K562 (cell line): Measurements from ENCODE around the gene SERPINH1. TPM values are rescaled to one million over a fixed set of nuclear protein-coding genes. Genes with fewer than 3 reads are reported as not detected.

ENCODE experiments used
- ATAC-seq: fragments of 200-7000 bp; cut with Tn5 transposase; 3 replicates; pipeline ENCODE4 v1.9.1; 2020; ENCODE audit warnings: moderate library complexity
- BruUV-seq: library from RNA; stranded (reverse); fragments of 400-500 nt; replicated peaks from 2 replicates; lab custom pipeline; 2021; lab: Mats Ljungman, UMichigan
- CTCF ChIA-PET: fragments of 300-600 bp; formaldehyde crosslinking; extraction: SDS; loops from one replicate; lab custom pipeline; 2021; ENCODE audit warnings: low intra/inter-chr PET ratio; lab: Yijun Ruan, JAX
- POLR2A ChIA-PET: fragments of 300-600, 350-650 bp; sonication (Branson Sonifier 250); formaldehyde crosslinking; extraction: SDS; loops from one replicate; lab custom pipeline; 2021; ENCODE audit warnings: antibody characterized with exemption, inconsistent platforms; lab: Yijun Ruan, JAX
- DNase-seq, 4 experiments: peaks; one replicate each; pipeline versions ENCODE4 v3.0.0 to v3.0.0-alpha.2; 2011 to 2018; ENCODE audit warnings: low spot score in 3 of 4, mixed read lengths in 3 of 4; ENCODE audit errors: extremely low read depth in 1 of 4
- FAIRE-seq: peaks from 2 replicates; lab custom pipeline; 2011; peaks lifted over from hg19 to GRCh38; lab: Jason Lieb, UNC
- H2AFZ ChIP-seq: 2 replicates; pipeline ENCODE4 v1.6.0; 2011; ENCODE audit warnings: low read depth, low read length, control low read depth, inconsistent platforms
- H3K27ac ChIP-seq: fragments of 200-600 bp; 3 replicates; pipeline ENCODE4 v1.8.0; 2011; ENCODE audit warnings: low read depth, mild to moderate bottlenecking, control low read depth, inconsistent platforms, low read length, moderate library complexity, mixed read lengths; ENCODE audit errors: extremely low read depth
- H3K27me3 ChIP-seq, 2 experiments: fragments of 300-600 bp in 1 of 2; 2 replicates in 1 of 2; 3 replicates in 1 of 2; pipeline versions ENCODE4 v1.6.0 to v1.8.0; 2011; ENCODE audit warnings: inconsistent platforms in 2 of 2, low read length in 2 of 2, mild to moderate bottlenecking in 1 of 2, mixed read lengths in 1 of 2, moderate library complexity in 1 of 2; ENCODE audit not compliant: control insufficient read depth in 2 of 2, insufficient read depth in 2 of 2
- H3K36me3 ChIP-seq: fragments of 300-600 bp; 3 replicates; pipeline ENCODE4 v1.8.0; 2011; ENCODE audit warnings: mild to moderate bottlenecking, low read length, inconsistent platforms; ENCODE audit not compliant: control insufficient read depth, insufficient read depth
- H3K4me1 ChIP-seq, 2 experiments: fragments of 200-600 bp in 1 of 2; replicated peaks in 1 of 2; 2 replicates in 1 of 2; 3 replicates in 1 of 2; pipeline versions ENCODE4 v1.5.1 to v1.8.0; 2011; ENCODE audit warnings: inconsistent platforms in 2 of 2, low read length in 2 of 2, mild to moderate bottlenecking in 1 of 2, mixed read lengths in 1 of 2, moderate library complexity in 1 of 2; ENCODE audit not compliant: control insufficient read depth in 2 of 2, insufficient read depth in 2 of 2
- H3K4me2 ChIP-seq: 2 replicates; pipeline ENCODE4 v1.6.1; 2011; ENCODE audit warnings: low read length, control low read depth, inconsistent platforms, mixed read lengths; ENCODE audit not compliant: insufficient read depth
- H3K4me3 ChIP-seq: fragments of 200-600 bp; sonication (generic), shearing (Covaris generic); 2 replicates; pipeline ENCODE4 v1.5.1; 2016; ENCODE audit warnings: control low read depth, inconsistent platforms
- H3K79me2 ChIP-seq: fragments of 200-600 bp; 3 replicates; pipeline ENCODE4 v1.8.0; 2011; ENCODE audit warnings: low read length, inconsistent platforms; ENCODE audit not compliant: control insufficient read depth, insufficient read depth
- H3K9ac ChIP-seq, 2 experiments: 2 replicates each; pipeline versions ENCODE4 v1.6.0 to v1.6.1; 2011; ENCODE audit warnings: low read depth in 2 of 2, low read length in 2 of 2, control low read depth in 1 of 2, inconsistent platforms in 1 of 2, mild to moderate bottlenecking in 1 of 2, mixed read lengths in 1 of 2; ENCODE audit not compliant: insufficient read depth in 1 of 2
- H3K9me1 ChIP-seq: one replicate; pipeline ENCODE4 v1.6.0; 2011; ENCODE audit warnings: inconsistent platforms, mild to moderate bottlenecking, low read length, moderate library complexity; ENCODE audit not compliant: control insufficient read depth, insufficient read depth
- H3K9me3 ChIP-seq: replicated peaks from 2 replicates; pipeline ENCODE4 v1.5.1; 2011; ENCODE audit warnings: low read depth, low read length, inconsistent platforms; ENCODE audit not compliant: control insufficient read depth, insufficient read depth
- H4K20me1 ChIP-seq: replicated peaks from 2 replicates; pipeline ENCODE4 v1.6.1; 2011; ENCODE audit warnings: low read length, inconsistent platforms, mixed read lengths; ENCODE audit not compliant: control insufficient read depth, insufficient read depth
- CREB1 ChIP-seq, 2 experiments: sonication (generic) in 1 of 2; formaldehyde crosslinking in 1 of 2; IDR thresholded peaks; 2 replicates each; pipeline versions ENCODE4 v1.6.1 to v1.8.0; 2012 to 2022; ENCODE audit warnings: inconsistent platforms in 1 of 2, mild to moderate bottlenecking in 1 of 2, missing genetic modification reagents in 1 of 2, moderate library complexity in 1 of 2
- EWSR1 ChIP-seq: fragments of 450-650 bp; IDR thresholded peaks from 2 replicates; pipeline ENCODE4 v1.6.1; 2018; ENCODE audit warnings: borderline replicate concordance, mild to moderate bottlenecking, low read depth, moderate library complexity; ENCODE audit not compliant: partially characterized antibody
- NCOA1 ChIP-seq: fragments of 450-650 bp; IDR thresholded peaks from 2 replicates; pipeline ENCODE4 v1.6.1; 2016; ENCODE audit warnings: low read depth
- NFATC3 ChIP-seq: fragments of 450-650 bp; IDR thresholded peaks from 2 replicates; pipeline ENCODE4 v1.6.1; 2017; ENCODE audit warnings: mild to moderate bottlenecking
- POLR2G ChIP-seq: fragments of 200-400 bp; formaldehyde crosslinking; IDR thresholded peaks from 2 replicates; pipeline ENCODE4 v1.6.1; 2017; ENCODE audit warnings: low read depth, mild to moderate bottlenecking, antibody characterized with exemption, low read length, moderate library complexity
- RBFOX2 ChIP-seq: fragments of 200-400 bp; formaldehyde crosslinking; IDR thresholded peaks from 2 replicates; pipeline ENCODE4 v1.6.1; 2017; ENCODE audit warnings: low read depth, mild to moderate bottlenecking, low read length, moderate library complexity
- SAFB2 ChIP-seq: fragments of 200-400 bp; formaldehyde crosslinking; IDR thresholded peaks from 2 replicates; pipeline ENCODE4 v1.6.1; 2018; ENCODE audit warnings: borderline replicate concordance, low read length, low read depth, moderate library complexity; ENCODE audit not compliant: severe bottlenecking
- TAF1 ChIP-seq: IDR thresholded peaks from 2 replicates; pipeline ENCODE4 v1.6.1; 2011; ENCODE audit warnings: mild to moderate bottlenecking, low read length, moderate library complexity; ENCODE audit not compliant: insufficient read depth, control insufficient read depth, severe bottlenecking; ENCODE audit errors: extremely low read depth
- ZBTB49 ChIP-seq: sonication (generic); formaldehyde crosslinking; IDR thresholded peaks from 2 replicates; pipeline ENCODE4 v1.8.0; 2022; ENCODE audit warnings: missing genetic modification reagents, mild to moderate bottlenecking, borderline replicate concordance
- ZKSCAN1 ChIP-seq: fragments of 150-350 bp; IDR thresholded peaks from 2 replicates; pipeline ENCODE4 v1.6.1; 2016; ENCODE audit warnings: low read depth, low read length
- ZNF184 ChIP-seq: sonication (generic); formaldehyde crosslinking; IDR thresholded peaks from 2 replicates; pipeline ENCODE4 v1.5.0; 2020; ENCODE audit warnings: missing genetic modification reagents
- WGBS: fragments of 100-300 bp; shearing (Covaris generic); methylation state at CpG from one replicate; pipeline ENCODE4 v1.1.6; 2016; ENCODE audit warnings: low coverage, mixed read lengths; ENCODE audit not compliant: insufficient coverage; ENCODE audit errors: missing lambda C conversion rate; 5-methylcytosine and 5-hydroxymethylcytosine counted together
- in situ Hi-C: fragments of 300-500 bp; cut with MboI; formaldehyde crosslinking; loops from 4 replicates; pipeline ENCODE4 v1.15.0; 2018; ENCODE audit warnings: inconsistent platforms, mixed read lengths
- intact Hi-C: fragments of 100-400 bp; cut with micrococcal nuclease; formaldehyde crosslinking; loops from 2 replicates; pipeline ENCODE4 v1.14.2; 2022
- polyA plus RNA-seq, 8 experiments: library from polyadenylated mRNA; depleted of rRNA in 4 of 8; stranded (reverse) in 5 of 8; unstranded in 3 of 8; fragments of >200 nt; fragmentation: Nextera tagmentation in 2 of 8; fragmentation: Illumina TruSeq in 1 of 8; extraction: Ambion mirVana in 2 of 8; extraction: Trizol in 1 of 8; gene quantifications; 2 replicates each; pipeline versions ENCODE4 v1.2.1 to v1.2.3, GENCODE V29; 2011 to 2014; ENCODE audit warnings: inconsistent platforms in 1 of 8, missing spikeins in 1 of 8
- total RNA-seq, 7 experiments: library from RNA; depleted of rRNA in 6 of 7; stranded (reverse); fragments of >200 nt in 6 of 7; fragmentation: Illumina TruSeq in 2 of 7; extraction: Trizol in 2 of 7; gene quantifications; 2 replicates each; pipeline versions ENCODE4 v1.2.1 to v1.2.3, GENCODE V29; 2011 to 2021; ENCODE audit warnings: low replicate concordance in 1 of 7
- TF ChIP-seq, protein P1 (sequence below), 2 experiments: fragments of 450-650 bp in 1 of 2; IDR thresholded peaks; 2 replicates each; pipeline ENCODE4 v1.6.1; 2011 to 2017; ENCODE audit warnings: low read depth in 2 of 2, antibody characterized with exemption in 1 of 2, borderline replicate concordance in 1 of 2, low read length in 1 of 2, mild to moderate bottlenecking in 1 of 2, mixed read lengths in 1 of 2; ENCODE audit not compliant: control insufficient read depth in 1 of 2
- TF ChIP-seq, protein P2 (sequence below), 2 experiments: fragments of 450-650 bp in 1 of 2; sonication (generic) in 1 of 2; formaldehyde crosslinking in 1 of 2; IDR thresholded peaks in 1 of 2; conservative IDR thresholded peaks in 1 of 2; 2 replicates each; pipeline versions ENCODE4 v1.6.1 to v1.8.1; 2016 to 2023; ENCODE audit warnings: mild to moderate bottlenecking in 2 of 2, moderate library complexity in 2 of 2, inconsistent platforms in 1 of 2, missing genetic modification reagents in 1 of 2

SERPINH1 gene
- total and polyA plus RNA-seq, 9 of the 15 experiments (the other 6 are each of a cell fraction or from before 2014, with no cell fraction given): 2.8 to 106 (median 67.9) TPM

- peaks cover 62% of the 10 kb centered on the region for H3K36me3 ChIP-seq
- peaks cover 29 to 43% of the 10 kb centered on the region in 2 experiments for H3K4me1 ChIP-seq
- peak overlapping the region; percentile 22 to 94; a peak in 2 of 4 replicates for H3K9ac ChIP-seq
- no TSS peak for BruUV-seq
- ChIA-PET CTCF (no interaction called here), POLR2A (interaction anchor here (0.8 to 10.5 kb wide), 3 partner anchors 7 to 20 kb away, joined by 3 to 115 read pairs (median 4); no protein-coding TSS in a partner anchor)
- no peak for FAIRE-seq
- in situ Hi-C loops: no loop called here
- H3K27me3 ChIP-seq: no peaks in the 10 kb centered on the region
- H4K20me1 ChIP-seq: no peaks in the 10 kb centered on the region
- no peak overlapping the region for H2AFZ ChIP-seq
- peaks cover 43% of the 10 kb centered on the region for H3K79me2 ChIP-seq
- H3K9me1 ChIP-seq: peaks cover 4% of the 10 kb centered on the region
- no peak overlapping the region for H3K4me3 ChIP-seq
- H3K9me3 ChIP-seq: no peaks in the 10 kb centered on the region
- H3K4me2 ChIP-seq: 0 out of 2 replicates have a peak overlapping the region, but pooled peaks have one; percentile 88
- no peak for DNase-seq
- peak overlapping the region; percentile 77; the same call in 2 of the 3 replicates for H3K27ac ChIP-seq
- no peak for ATAC-seq
- 84% methylated on average over 5 of the region's 5 CpGs for WGBS
- intact Hi-C loops: no loop called here
- TF ChIP-seq POLR2G (0 out of 2 replicates have a peak, but pooled peaks have one; percentile 29), TAF1 (no peak), NCOA1 (no peak), ZNF184 (CRISPR knock-in tag) (no peak), NFATC3 (no peak), CREB1 (IDR thresholded peaks at IDR 0.05) (no peak), CREB1 (CRISPR knock-in tag; IDR thresholded peaks at IDR 0.05) (no peak), SAFB2 (no peak), ZBTB49 (CRISPR knock-in tag) (no peak), RBFOX2 (no peak; the same call in 1 of the 2 replicates), ZKSCAN1 (no peak), EWSR1 (no peak)
- TF ChIP-seq, protein P1, sequence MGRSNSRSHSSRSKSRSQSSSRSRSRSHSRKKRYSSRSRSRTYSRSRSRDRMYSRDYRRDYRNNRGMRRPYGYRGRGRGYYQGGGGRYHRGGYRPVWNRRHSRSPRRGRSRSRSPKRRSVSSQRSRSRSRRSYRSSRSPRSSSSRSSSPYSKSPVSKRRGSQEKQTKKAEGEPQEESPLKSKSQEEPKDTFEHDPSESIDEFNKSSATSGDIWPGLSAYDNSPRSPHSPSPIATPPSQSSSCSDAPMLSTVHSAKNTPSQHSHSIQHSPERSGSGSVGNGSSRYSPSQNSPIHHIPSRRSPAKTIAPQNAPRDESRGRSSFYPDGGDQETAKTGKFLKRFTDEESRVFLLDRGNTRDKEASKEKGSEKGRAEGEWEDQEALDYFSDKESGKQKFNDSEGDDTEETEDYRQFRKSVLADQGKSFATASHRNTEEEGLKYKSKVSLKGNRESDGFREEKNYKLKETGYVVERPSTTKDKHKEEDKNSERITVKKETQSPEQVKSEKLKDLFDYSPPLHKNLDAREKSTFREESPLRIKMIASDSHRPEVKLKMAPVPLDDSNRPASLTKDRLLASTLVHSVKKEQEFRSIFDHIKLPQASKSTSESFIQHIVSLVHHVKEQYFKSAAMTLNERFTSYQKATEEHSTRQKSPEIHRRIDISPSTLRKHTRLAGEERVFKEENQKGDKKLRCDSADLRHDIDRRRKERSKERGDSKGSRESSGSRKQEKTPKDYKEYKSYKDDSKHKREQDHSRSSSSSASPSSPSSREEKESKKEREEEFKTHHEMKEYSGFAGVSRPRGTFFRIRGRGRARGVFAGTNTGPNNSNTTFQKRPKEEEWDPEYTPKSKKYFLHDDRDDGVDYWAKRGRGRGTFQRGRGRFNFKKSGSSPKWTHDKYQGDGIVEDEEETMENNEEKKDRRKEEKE (IDR thresholded peaks at IDR 0.05; ENCODE audit: borderline replicate concordance in 1 of 2, control insufficient read depth in 1 of 2, low read depth in 2 of 2, low read length in 1 of 2): no peak
- TF ChIP-seq, protein P2, sequence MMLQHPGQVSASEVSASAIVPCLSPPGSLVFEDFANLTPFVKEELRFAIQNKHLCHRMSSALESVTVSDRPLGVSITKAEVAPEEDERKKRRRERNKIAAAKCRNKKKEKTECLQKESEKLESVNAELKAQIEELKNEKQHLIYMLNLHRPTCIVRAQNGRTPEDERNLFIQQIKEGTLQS (IDR thresholded peaks at IDR 0.05): peak; percentile 58
- TF ChIP-seq, protein P2 (CRISPR knock-in tag; conservative IDR thresholded peaks at IDR 0.05): no peak
Observed at GRCh38 chr11:75565221-75565814, 3.3 kb downstream of the SERPINH1 start.
